ENCODE data around the gene POLR1F. TPM values are rescaled to one million over a fixed set of nuclear protein-coding genes. Genes with fewer than 3 reads are reported as not detected.

POLR1F gene
- total RNA-seq, 2 experiments from 2014 or later, result 25.8 to 32.2 TPM

- ChIA-PET CTCF (no interaction called here), POLR2A (no interaction called here)
- DNase-seq (no peak), ATAC-seq (no peak)
- H3K27me3 Mint-ChIP-seq, result no peaks in the 10 kb centered on the region
- intact Hi-C loops (cut with DNase I, micrococcal nuclease), result no loop called here
- H3K9me3 Mint-ChIP-seq (ENCODE audit: low read depth), result no peaks in the 10 kb centered on the region
- no peak overlapping the region for H3K27ac Mint-ChIP-seq
- H3K4me1 Mint-ChIP-seq, result peaks cover 6% of the 10 kb centered on the region
- H3K36me3 Mint-ChIP-seq (ENCODE audit: low read depth), result no peaks in the 10 kb centered on the region
- H3K4me3 Mint-ChIP-seq, result no peak overlapping the region
Observed at GRCh38 chr7:19675816-19676215, 33.0 kb downstream of the POLR1F start.

GRCh38 chr7:19674266-19674960 is 34.4 kb downstream of the POLR1F start:
- H3K4me1 Mint-ChIP-seq, result peaks cover 6% of the 10 kb centered on the region
- no peaks in the 10 kb centered on the region for H3K36me3 Mint-ChIP-seq (ENCODE audit: low read depth)
- ATAC-seq (no peak), DNase-seq (no peak)
- no peak overlapping the region for H3K4me3 Mint-ChIP-seq
- H3K9me3 Mint-ChIP-seq (ENCODE audit: low read depth), result no peaks in the 10 kb centered on the region
- ChIA-PET CTCF (no interaction called here), POLR2A (no interaction called here)
- no peaks in the 10 kb centered on the region for H3K27me3 Mint-ChIP-seq
- intact Hi-C loops (cut with DNase I, micrococcal nuclease), result no loop called here
- no peak overlapping the region for H3K27ac Mint-ChIP-seq

- ChIA-PET CTCF (no interaction called here), POLR2A (no interaction called here)
- no peak for DNase-seq
- Mint-ChIP-seq H3K4me1 (no peaks in the 10 kb centered on the region), H3K36me3 (ENCODE audit: low read depth) (no peaks in the 10 kb centered on the region), H3K27me3 (peaks cover 3% of the 10 kb centered on the region), H3K9me3 (ENCODE audit: low read depth) (no peaks in the 10 kb centered on the region), H3K4me3 (no peak overlapping the region), H3K27ac (no peak overlapping the region)
- ATAC-seq, result no peak
- intact Hi-C loops (cut with DNase I, micrococcal nuclease), result no loop called here
Observed at GRCh38 chr7:19670806-19671205, 38.0 kb downstream of the POLR1F start.

GRCh38 chr7:19665399-19666008 is 43.3 kb downstream of the POLR1F start:
- DNase-seq (no peak), ATAC-seq (no peak)
- POLR2A ChIA-PET, result no interaction called here
- CTCF ChIA-PET, result interaction anchor here (0.6 to 1.6 kb wide), 2 partner anchors 1313 to 1984 kb away, joined by 3 to 9 read pairs; no protein-coding TSS in a partner anchor
- H3K4me1 Mint-ChIP-seq, result peaks cover 6% of the 10 kb centered on the region
- intact Hi-C loops (cut with DNase I, micrococcal nuclease), result loop anchor here (2.0 to 10.0 kb wide), 3 partner anchors 543 to 1313 kb away; no protein-coding TSS in a partner anchor
- H3K27me3 Mint-ChIP-seq, result peaks cover 4% of the 10 kb centered on the region
- H3K27ac Mint-ChIP-seq, result no peak overlapping the region
- H3K4me3 Mint-ChIP-seq, result no peak overlapping the region
- H3K36me3 Mint-ChIP-seq (ENCODE audit: low read depth), result no peaks in the 10 kb centered on the region
- H3K9me3 Mint-ChIP-seq (ENCODE audit: low read depth), result no peaks in the 10 kb centered on the region

GRCh38 chr7:19663816-19664462 is 44.9 kb downstream of the POLR1F start:
- Mint-ChIP-seq H3K27ac (no peak overlapping the region), H3K4me1 (peaks cover 6% of the 10 kb centered on the region), H3K36me3 (ENCODE audit: low read depth) (no peaks in the 10 kb centered on the region), H3K27me3 (peaks cover 4% of the 10 kb centered on the region), H3K9me3 (ENCODE audit: low read depth) (no peaks in the 10 kb centered on the region), H3K4me3 (no peak overlapping the region)
- intact Hi-C loops (cut with DNase I, micrococcal nuclease), result loop anchor here (2.0 to 10.0 kb wide), 2 partner anchors 1309 to 1311 kb away; no protein-coding TSS in a partner anchor
- no peak for ATAC-seq
- POLR2A ChIA-PET, result no interaction called here
- CTCF ChIA-PET, result interaction anchor here (0.7 to 1.6 kb wide), 3 partner anchors 9 to 1312 kb away, joined by 3 to 9 read pairs (median 4); no protein-coding TSS in a partner anchor
- no peak for DNase-seq

GRCh38 chr7:19648791-19649190 is 60.0 kb downstream of the POLR1F start:
- Mint-ChIP-seq H3K4me1 (no peaks in the 10 kb centered on the region), H3K27me3 (peaks cover 5% of the 10 kb centered on the region), H3K36me3 (ENCODE audit: low read depth) (peaks cover 2% of the 10 kb centered on the region), H3K9me3 (ENCODE audit: low read depth) (peaks cover 17% of the 10 kb centered on the region), H3K27ac (no peak overlapping the region), H3K4me3 (no peak overlapping the region)
- intact Hi-C loops (cut with DNase I, micrococcal nuclease), result no loop called here
- ChIA-PET POLR2A (no interaction called here), CTCF (no interaction called here)
- DNase-seq (no peak), ATAC-seq (no peak)

Small RNAs within 50 kb of the gene (microRNA-seq; reads per million reads assigned to microRNA genes)
- not detected for gene MIR3146 (ENCODE audit: borderline replicate concordance)

Other genes starting within 250 kb of the POLR1F start
- gene TMEM196, start 64.6 kb upstream of the POLR1F start, total RNA-seq, result not detected